ENCODE measurements around the gene MCC. TPM values are rescaled to one million over a fixed set of nuclear protein-coding genes. Genes with fewer than 3 reads are reported as not detected.

MCC gene
- total and polyA plus RNA-seq, 2 of the 4 experiments (the other 2 are of a cell fraction) = 5.0 to 20.6 TPM

- ChIA-PET POLR2A (ENCODE audit: unreplicated experiment) (no interaction called here), CTCF (no interaction called here)
- H3K9ac ChIP-seq (ENCODE audit: low read depth, low read length) = no peak overlapping the region
- H4K91ac ChIP-seq (ENCODE audit: insufficient read depth, low read depth, low read length) = no peak overlapping the region
- in situ Hi-C loops (cut with MboI; ENCODE audit: low sequenced_read_pairs) = loop anchor here (5.0 kb wide), 1 partner anchor 120 kb away; no protein-coding TSS in a partner anchor
- H3K56ac ChIP-seq (ENCODE audit: extremely low read depth, insufficient read depth, low read length) = no peak overlapping the region
- H2AK5ac ChIP-seq (ENCODE audit: low read depth, low read length) = no peak overlapping the region
- H2BK5ac ChIP-seq (ENCODE audit: low read depth, low read length, poor library complexity, severe bottlenecking) = peak overlapping the region; percentile 19
- H4K8ac ChIP-seq (ENCODE audit: low read depth in 2 of 2, low read length in 2 of 2) = no peak overlapping the region
- no peaks in the 10 kb centered on the region for H3K79me1 ChIP-seq (ENCODE audit: low read depth in 1 of 2, low read length in 2 of 2)
- H3K4me3 ChIP-seq (ENCODE audit: insufficient read depth, low read depth, low read length) = no peak overlapping the region
- H3K14ac ChIP-seq (replicated peaks; ENCODE audit: low read depth, low read length) = no peak overlapping the region
- ATAC-seq (ENCODE audit: low read depth) (peak; percentile 5; the same call in 1 of the 2 replicates), DNase-seq (no peak)
- H2AK9ac ChIP-seq (replicated peaks; ENCODE audit: low read depth, low read length, poor library complexity) = no peak overlapping the region
- H3K27me3 ChIP-seq (ENCODE audit: control insufficient read depth, insufficient read depth, low read length) = no peaks in the 10 kb centered on the region
- H3K4ac ChIP-seq (ENCODE audit: low read depth, low read length) = no peak overlapping the region
- peak overlapping the region; percentile 69 for H3K18ac ChIP-seq (ENCODE audit: low read depth, low read length)
- H3K9me3 ChIP-seq (ENCODE audit: control insufficient read depth, insufficient read depth, low read length) = no peaks in the 10 kb centered on the region
- no peak overlapping the region for H2BK20ac ChIP-seq (ENCODE audit: low read depth, low read length)
- H4K20me1 ChIP-seq (ENCODE audit: insufficient read depth, low read length) = no peaks in the 10 kb centered on the region
- H3K9me1 ChIP-seq (ENCODE audit: insufficient read depth, low read length) = no peaks in the 10 kb centered on the region
- peaks cover 16% of the 10 kb centered on the region for H3K4me1 ChIP-seq (ENCODE audit: control insufficient read depth, insufficient read depth, low read length)
- H2BK15ac ChIP-seq (ENCODE audit: low read depth, low read length) = no peak overlapping the region
- dilution Hi-C loops (cut with HindIII; ENCODE audit: low sequenced_read_pairs, unreplicated experiment) = no loop called here
- no peak overlapping the region for H3K4me2 ChIP-seq (ENCODE audit: low read depth, low read length)
- H3K23ac ChIP-seq (ENCODE audit: low read depth, low read length) = no peak overlapping the region
- peak overlapping the region; percentile 61 for H4K5ac ChIP-seq (ENCODE audit: low read depth, low read length)
- H3K36me3 ChIP-seq (ENCODE audit: control insufficient read depth, insufficient read depth, low read length) = peaks cover 3% of the 10 kb centered on the region; the same call in 1 of the 2 replicates
- no peak overlapping the region for H2BK120ac ChIP-seq (ENCODE audit: low read depth, low read length)
- intact Hi-C loops (cut with micrococcal nuclease) = loop anchor here (2.0 kb wide), 1 partner anchor 106 kb away; the partner anchor contains the start of gene MCC
- no TSS peak for BruUV-seq (replicated peaks)
- TF ChIP-seq MAFK (IDR thresholded peaks at IDR 0.05; ENCODE audit: low read depth, low read length) (no peak), ELK1 (IDR thresholded peaks at IDR 0.05; ENCODE audit: borderline replicate concordance, low read depth, low read length) (no peak), MXI1 (IDR thresholded peaks at IDR 0.05; ENCODE audit: borderline replicate concordance, low read depth, low read length) (no peak), FOS (IDR thresholded peaks at IDR 0.05; ENCODE audit: low read depth, low read length) (no peak), BHLHE40 (IDR thresholded peaks at IDR 0.05; ENCODE audit: low read depth, low read length) (no peak), CHD1 (IDR thresholded peaks at IDR 0.05; ENCODE audit: low read depth, low read length) (no peak), MAZ (IDR thresholded peaks at IDR 0.05; ENCODE audit: borderline replicate concordance, low read depth, low read length) (no peak), CTCF (conservative IDR thresholded peaks at IDR 0.05; ENCODE audit: low read depth, low read length) (no peak), NFE2L2 (IDR thresholded peaks at IDR 0.05; ENCODE audit: low read depth, low read length) (no peak), RFX5 (IDR thresholded peaks at IDR 0.05; ENCODE audit: low read depth, low read length) (no peak), RCOR1 (IDR thresholded peaks at IDR 0.05; ENCODE audit: insufficient replicate concordance, low read length) (no peak), CEBPB (IDR thresholded peaks at IDR 0.05; ENCODE audit: low read depth, low read length) (no peak), POLR2A (IDR thresholded peaks at IDR 0.05; ENCODE audit: low read depth, low read length) (no peak), RAD21 (IDR thresholded peaks at IDR 0.05; ENCODE audit: low read length) (no peak), USF2 (IDR thresholded peaks at IDR 0.05; ENCODE audit: low read depth, low read length) (no peak), SMC3 (IDR thresholded peaks at IDR 0.05; ENCODE audit: low read depth, low read length) (no peak)
- H2AFZ ChIP-seq (replicated peaks; ENCODE audit: low read length, poor library complexity) = no peak overlapping the region
- H3K27ac ChIP-seq (ENCODE audit: insufficient read depth, low read length) = peak overlapping the region; percentile 59; the same call in 1 of the 2 replicates
- WGBS, 2 experiments (ENCODE audit: extremely low coverage in 2 of 2, insufficient read length in 1 of 2) = no CpG with 5 or more reads among the region's 1 CpG
Measured at GRCh38 chr5:113382731-113383130, 105.5 kb downstream of the MCC start.
